Lung microvascular endothelial cell (primary cell): ENCODE measurements around the gene SNX18. TPM values are rescaled to one million over a fixed set of nuclear protein-coding genes. Genes with fewer than 3 reads are reported as not detected.
A peak's percentile ranks its signal among the peaks of the same experiment; 100 is the strongest.
"Not testable (repeated sequence)": the region's sequence is repeated elsewhere in the genome, so short reads cannot be mapped to it uniquely, and the experiment has no call there.

ENCODE experiments used
- DNase-seq, 2 donors: peaks; one replicate each; pipeline versions ENCODE4 v3.0.0 to v3.0.0-alpha.2; 2010; ENCODE audit warnings: low read depth in 2 of 2
- total RNA-seq: library from RNA; depleted of rRNA; stranded (reverse); fragments of >200 nt; gene quantifications from 2 replicates; pipeline ENCODE4 v1.2.1, GENCODE V29; 2014

The SNX18 gene
- total RNA-seq, 1 donor from 2014 or later: 11.3 TPM

- DNase-seq: no peak
Observed at GRCh38 chr5:54519509-54519876, 1.9 kb downstream of the SNX18 start.

GRCh38 chr5:54520438-54520846 is 2.9 kb downstream of the SNX18 start:
- DNase-seq: peak in 1 of 2 donors; percentile 64

DNA sequence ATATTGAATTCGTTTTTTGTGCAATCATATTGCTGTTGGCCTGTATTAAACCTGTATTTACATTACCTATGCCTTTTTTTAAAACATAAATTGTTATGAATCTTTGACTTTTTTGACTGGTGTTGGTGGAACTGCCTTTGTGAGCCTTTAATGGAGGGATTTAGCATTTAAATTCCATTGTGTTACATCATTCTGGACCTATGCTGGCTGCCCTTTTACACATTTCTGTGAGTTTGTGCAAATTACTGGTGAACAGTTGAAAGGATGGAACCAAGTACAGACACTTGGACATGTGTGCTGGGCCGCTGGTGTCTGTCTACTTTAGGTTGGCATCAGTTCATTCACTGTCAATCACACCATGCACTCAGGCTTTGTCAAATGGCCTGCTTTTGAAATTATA is 3.4 kb downstream of the SNX18 start:
- peak in 1 of 2 donors; percentile 7 for DNase-seq

DNA sequence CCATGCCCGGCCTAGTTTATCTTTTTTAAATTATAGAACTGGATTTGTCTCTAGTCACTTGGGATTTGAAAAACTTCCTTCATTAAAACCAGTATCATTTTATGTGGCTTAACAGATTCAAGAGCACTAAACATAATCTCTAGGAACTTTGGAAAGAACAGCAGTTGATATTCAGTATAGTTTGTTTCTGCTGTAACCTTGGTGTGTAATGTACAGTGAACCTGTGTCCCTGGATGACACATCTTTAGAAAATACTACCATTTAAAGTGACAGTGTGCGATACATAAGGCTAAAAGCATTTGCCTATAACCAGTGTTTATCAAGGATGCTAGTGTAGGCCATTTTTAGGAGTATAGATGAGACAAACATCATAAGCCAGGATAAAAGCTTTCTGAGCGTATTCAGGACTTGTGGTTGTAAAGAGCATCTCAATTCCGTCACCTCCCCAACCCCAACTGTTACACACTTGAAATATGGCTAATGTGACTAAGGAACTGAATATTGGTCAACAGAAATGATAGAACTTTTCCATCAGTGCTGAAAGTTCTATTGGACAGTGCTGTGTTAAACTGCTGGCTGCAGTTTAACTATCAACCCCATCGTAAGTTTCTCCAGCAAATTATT is 4.4 kb downstream of the SNX18 start:
- DNase-seq: no peak

GRCh38 chr5:54523534-54523933 is 6.0 kb downstream of the SNX18 start:
- no peak for DNase-seq

DNA sequence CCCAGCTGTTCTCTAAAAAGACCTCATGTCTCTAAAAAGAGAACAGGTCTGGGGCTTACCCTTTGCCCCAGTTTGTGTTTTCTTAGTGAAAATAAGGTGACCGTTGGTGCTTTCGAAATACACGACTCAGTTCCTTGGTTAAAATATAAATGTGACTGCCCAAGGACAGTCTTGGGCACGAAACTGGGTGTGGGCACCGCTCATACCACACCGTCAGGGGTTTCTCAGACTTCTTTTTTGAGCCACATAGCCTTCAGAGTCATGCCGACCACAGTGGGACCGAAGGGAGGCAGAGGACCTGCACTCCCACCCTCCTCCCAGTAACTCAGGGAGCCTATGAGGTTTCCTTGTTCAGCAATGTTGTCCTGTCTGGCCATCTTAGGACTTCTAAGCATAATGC is 6.5 kb downstream of the SNX18 start:
- peak in 1 of 2 donors; percentile 10 for DNase-seq

DNA sequence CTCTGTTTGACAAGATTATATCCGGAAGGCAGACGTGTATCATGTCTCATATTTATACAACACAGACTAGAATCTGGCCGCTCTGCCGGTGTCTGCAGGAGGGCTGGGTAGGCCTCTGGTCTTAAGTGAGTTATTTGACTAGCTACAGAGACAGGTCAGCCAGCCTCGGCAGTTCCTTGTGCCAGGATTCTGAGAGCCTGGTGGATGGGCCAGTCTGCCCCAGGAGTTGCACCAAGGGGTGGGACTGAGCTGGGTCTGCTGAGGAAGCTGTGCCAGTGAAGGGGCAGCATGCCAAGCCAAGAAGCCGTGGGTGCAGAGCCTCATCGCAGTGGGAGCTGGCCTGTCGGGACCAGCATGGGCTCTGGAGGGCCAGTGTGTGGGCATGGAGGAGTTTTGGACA is 7.1 kb downstream of the SNX18 start:
- peak in 1 of 2 donors; percentile 44 for DNase-seq

- no peak for DNase-seq
Observed at GRCh38 chr5:54525261-54525660, 7.7 kb downstream of the SNX18 start.

DNA sequence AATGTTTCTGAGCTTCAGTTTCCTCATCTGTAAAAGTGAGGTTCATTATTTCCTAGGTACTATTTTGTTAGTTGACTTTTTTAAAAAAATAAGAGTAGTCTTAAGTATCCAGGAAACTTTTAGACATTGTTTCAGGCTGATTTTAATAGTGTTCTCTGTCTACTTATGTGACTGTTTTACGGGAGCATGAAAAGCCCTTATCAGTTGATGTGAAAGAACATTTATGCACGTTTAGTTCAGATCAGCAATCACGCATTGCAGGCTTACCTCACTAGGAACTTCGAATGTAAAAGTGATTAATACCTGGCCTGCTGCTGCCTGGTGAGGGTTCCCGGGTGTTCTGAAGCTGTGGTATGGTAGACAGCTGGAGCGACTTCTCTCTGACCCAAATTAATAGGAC is 8.1 kb downstream of the SNX18 start:
- DNase-seq: no peak

DNA sequence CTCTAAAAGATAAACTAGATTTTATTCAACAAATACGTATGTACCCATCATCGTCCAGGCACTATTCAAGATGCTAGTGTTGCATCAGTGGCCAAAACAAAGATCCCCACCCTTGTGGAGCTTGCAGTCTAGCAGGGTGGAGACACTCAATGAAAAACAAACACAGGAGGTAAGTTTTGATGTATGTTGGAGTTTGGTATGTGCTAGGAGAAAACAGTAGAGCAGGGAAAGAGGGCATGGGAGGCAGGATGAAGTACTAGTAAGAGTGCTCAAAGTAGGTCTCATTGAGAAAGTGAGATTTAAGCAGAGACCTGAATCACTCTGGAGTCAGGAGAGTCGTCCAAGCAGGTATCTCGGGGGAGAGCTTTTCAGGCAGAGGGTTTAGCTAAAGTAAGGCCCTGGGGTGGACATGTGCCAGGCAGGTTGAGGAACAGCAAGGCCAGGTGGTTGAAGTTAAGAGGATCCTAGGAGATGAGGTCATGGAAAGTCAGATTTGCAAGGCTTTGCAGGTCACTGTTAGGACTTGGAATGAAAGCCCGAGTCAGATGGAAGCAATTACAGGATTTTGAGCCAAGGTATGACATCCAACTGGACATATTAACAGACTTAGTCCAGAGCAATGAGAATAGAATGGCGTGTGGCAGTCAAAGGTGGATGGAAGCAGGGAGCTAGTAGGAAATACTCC is 9.2 kb downstream of the SNX18 start:
- DNase-seq: no peak

DNA sequence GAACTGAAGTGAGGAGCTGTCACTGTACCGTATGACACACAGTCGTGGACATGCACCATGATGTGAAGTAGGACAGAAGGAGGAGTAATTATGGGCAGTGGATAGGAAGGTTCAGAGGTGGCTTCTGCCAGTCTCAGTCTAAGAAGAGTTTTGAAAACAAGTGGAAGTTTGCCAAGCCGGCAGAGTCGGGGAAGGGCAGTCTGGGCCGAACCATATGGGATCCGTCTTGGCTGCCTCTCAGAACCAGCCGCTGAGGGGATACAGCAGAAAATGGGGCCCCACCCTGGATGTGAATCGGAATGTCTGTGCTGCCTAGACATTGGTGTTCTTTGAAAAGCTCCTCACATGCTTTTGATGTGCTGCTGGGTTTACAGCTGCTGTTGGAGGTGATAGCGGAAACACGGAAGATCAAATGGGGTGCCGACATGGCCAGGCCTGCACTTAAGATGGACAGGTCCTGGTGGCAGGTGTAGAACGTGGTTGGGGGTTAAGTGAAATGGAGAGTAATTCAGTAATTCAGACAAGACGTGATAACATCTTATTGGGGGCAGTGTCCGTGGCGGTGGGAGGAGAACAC is 11.2 kb downstream of the SNX18 start:
- no peak for DNase-seq

- DNase-seq: peak in 1 of 2 donors; percentile 32
Observed at GRCh38 chr5:54529565-54529964, 12.0 kb downstream of the SNX18 start.

DNA sequence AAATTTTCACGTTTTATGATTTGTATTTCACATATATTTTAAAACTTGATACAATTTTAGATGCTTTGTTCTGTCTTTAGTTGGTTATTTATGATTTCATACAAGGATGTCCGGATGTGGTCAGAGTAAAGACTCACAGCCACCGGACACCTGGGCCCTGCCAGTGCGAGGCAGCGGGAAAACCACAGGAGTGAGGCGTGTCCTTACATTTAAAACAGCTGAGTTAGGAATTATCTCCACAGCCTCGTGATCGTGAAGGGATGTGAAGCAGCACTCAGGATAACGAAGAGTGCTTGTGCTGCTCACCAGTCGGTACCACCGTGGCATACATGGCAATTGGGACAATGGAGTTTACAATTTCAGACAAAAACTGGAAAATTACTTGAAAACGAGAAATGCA is 14.0 kb downstream of the SNX18 start:
- DNase-seq: no peak

DNA sequence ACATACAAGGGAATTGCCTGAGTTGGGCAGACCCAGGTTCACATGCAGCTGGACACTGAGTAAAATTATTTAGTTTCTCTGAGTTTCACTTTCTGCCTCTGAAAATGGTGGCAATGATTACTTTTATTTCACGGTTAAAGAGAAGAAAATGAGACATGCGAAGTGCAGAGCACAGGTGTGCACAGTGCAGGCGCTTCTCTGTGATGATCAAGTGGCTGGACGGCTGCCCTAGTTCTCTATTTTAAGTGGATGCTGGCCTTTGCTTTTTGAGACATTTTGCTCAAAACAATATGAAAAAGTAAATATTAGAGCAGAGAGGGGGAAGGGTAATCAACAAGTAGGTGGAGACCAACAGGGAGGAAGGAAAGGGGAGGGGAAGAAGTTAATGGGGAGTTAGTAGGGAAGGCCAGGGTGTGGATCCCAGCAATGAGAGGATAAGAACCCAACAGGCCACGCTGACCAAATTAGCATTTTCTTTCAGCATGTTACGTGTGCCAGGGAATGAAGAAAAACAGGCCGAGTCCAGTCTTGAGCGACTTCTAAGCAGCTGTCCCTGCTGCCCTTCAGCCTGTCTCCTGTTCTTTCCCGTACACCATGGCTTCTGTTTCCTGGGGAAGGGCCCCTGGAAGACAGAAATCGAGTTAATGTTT is 16.1 kb downstream of the SNX18 start:
- DNase-seq: peak in 1 of 2 donors; percentile 51

DNA sequence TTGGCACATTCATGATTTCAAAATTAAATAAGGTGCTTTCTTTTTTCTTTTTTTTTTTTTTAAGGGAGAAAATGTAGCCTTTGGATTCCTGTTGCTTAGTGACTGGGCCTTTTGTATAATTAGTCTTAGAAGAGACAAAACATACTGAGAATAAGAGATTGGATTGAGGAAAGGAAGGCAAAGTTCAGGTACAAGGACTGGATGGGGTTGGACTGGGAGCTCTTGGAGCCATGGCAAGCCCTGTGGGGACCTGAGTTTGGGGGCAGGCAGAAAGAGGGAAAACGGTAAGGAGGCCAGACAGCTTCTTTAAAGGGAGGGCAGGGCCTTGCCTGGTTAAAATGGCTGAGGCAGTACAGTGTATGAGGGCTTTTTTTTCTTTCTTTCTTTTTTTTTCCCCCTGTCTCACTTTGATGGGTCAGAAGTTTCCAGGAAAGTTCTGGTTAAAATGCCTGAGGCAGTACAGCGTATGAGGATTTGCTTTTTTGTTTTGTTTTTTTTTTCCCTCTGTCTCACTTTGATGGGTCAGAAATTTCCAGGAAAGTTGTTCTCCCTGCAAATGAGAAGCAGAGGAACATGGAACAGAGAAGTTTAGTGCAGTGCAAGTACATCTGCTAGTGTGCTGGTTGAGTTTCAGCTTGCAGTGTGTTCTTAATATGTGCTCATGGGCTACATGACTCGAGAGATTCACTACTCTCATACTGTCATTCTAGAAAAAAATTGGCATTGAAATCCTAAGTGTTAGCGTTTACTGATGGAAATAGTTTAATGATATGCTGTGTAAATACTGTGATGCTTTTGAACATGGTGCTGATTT is 16.8 kb downstream of the SNX18 start:
- DNase-seq: no peak

GRCh38 chr5:54535149-54535844 is 17.7 kb downstream of the SNX18 start:
- DNase-seq: no peak

- not testable (repeated sequence) for DNase-seq
Observed at GRCh38 chr5:54536375-54536774, 18.8 kb downstream of the SNX18 start.

DNA sequence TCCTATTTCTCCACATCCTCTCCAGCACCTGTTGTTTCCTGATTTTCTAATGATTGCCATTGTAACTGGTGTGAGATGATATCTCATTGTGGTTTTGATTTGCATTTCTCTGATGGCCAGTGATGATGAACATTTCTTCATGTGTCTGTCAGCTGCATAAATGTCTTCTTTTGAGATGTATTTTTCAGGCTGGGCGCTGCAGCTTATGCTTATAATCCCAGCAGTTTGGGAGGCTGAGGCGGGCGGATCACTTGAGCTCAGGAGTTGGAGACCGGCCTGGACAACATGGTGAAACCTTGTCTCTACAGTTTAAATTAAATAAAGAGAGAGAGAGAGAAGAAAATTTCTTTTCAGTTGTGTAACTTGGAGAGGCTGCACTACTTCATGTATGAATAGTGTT is 19.3 kb downstream of the SNX18 start:
- DNase-seq: not testable (repeated sequence)

- no peak for DNase-seq
Observed at GRCh38 chr5:54537725-54538124, 20.2 kb downstream of the SNX18 start.

GRCh38 chr5:54538156-54538555 is 20.6 kb downstream of the SNX18 start:
- DNase-seq: no peak

- DNase-seq: no peak
Observed at GRCh38 chr5:54539001-54539400, 21.4 kb downstream of the SNX18 start.
